ENCODE data around the gene IMPDH1. TPM values are rescaled to one million over a fixed set of nuclear protein-coding genes. Genes with fewer than 3 reads are reported as not detected.

Gene IMPDH1
- polyA plus RNA-seq, 1 donor from 2014 or later, result 49.7 TPM

DNA sequence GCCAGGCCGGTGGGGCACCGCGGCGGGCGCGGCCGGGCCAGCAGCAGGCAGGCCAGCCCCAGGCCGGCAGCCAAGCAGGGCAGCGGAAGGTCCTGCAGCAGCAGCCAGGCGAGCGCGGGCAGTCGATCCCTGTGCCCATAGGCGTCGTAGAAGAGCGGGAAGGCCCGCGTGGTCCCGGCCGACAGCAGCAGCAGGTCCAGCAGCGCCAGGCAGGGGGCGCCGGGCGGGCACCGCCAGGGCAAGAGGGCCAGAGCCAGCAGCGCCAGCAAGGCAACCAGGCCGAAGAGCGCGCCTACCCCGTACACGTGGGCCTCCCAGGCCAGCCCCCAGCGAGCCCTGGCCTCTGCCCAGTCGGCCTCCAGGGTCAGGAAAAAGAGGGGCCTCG is 57.6 kb downstream of the IMPDH1 start:
- Histone ChIP-seq H3K27ac (ENCODE audit: low read length) (no peak overlapping the region), H4K20me1 (ENCODE audit: insufficient read depth) (no peaks in the 10 kb centered on the region), H3F3A (ENCODE audit: insufficient read depth, low read length, poor library complexity, severe bottlenecking) (no peaks in the 10 kb centered on the region), H3K9me2 (ENCODE audit: insufficient read depth, low read length) (no peaks in the 10 kb centered on the region), H3K27me3 (ENCODE audit: insufficient read depth, low read depth, low read length) (peaks cover 46% of the 10 kb centered on the region), H3K36me3 (ENCODE audit: insufficient read depth, low read length) (no peaks in the 10 kb centered on the region), H3K4me2 (ENCODE audit: low read length) (no peak overlapping the region), H2AFZ (ENCODE audit: low read depth, low read length) (no peak overlapping the region), H3K79me2 (replicated peaks; ENCODE audit: insufficient read depth, low read length) (no peaks in the 10 kb centered on the region), H3K9ac (ENCODE audit: low read length) (no peak overlapping the region), H3K9me3 (ENCODE audit: low read length) (no peaks in the 10 kb centered on the region), H3K4me3 (ENCODE audit: low read length) (no peak overlapping the region)
- TF ChIP-seq CTCF (IDR thresholded peaks at IDR 0.05; ENCODE audit: poor library complexity, severe bottlenecking) (peak; percentile 23), EZH2 (IDR thresholded peaks at IDR 0.05; ENCODE audit: borderline replicate concordance, insufficient read depth, low read length, poor library complexity, severe bottlenecking) (peak; percentile 56), EP300 (conservative IDR thresholded peaks at IDR 0.05; ENCODE audit: poor library complexity, severe bottlenecking) (no peak), RAD21 (conservative IDR thresholded peaks at IDR 0.05) (no peak), POLR2AphosphoS5 (IDR thresholded peaks at IDR 0.05) (no peak)

DNA sequence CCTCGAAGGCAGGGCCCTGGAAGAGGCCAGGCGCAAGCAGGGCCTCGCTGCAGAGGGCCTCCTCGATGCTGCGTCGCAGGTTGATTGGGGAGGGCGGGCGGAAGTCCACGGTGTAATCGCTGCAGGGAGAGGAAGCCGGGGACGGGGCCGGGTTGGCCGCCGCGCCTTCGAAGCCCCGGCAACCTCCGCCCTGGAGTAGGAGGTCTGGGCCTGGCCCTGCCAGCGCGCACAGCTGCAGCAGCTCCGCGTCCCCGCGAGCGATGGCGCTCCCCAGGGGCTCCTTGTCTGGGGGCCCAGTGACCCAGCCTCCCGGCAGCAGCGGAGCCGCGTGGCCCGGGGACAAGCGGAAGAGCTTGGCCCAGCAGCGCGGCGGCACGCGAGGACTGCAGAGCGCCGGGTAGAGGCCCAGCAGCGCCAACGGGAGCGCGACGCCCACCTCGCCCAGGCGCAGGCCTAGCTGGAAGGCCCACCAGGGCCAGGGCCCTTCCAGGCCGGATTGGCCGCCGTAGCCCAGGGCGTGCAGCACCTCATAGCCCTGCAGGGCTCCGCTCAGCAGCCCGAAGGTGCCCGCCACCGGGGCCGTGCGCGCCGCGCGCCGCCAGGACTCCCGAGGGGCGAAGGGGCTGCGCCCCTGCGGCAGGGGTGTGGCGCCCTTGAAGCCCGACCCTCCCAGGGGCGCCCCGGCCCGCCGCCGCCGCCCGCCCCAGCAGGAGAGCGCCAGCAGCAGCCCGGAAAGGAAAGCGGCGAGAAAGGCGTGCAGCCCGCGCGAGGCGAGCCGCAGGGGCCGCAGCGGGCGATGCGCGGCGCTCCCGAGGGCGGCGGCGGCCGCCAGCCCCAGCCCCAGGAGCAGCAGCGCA is 58.3 kb downstream of the IMPDH1 start:
- H3K4me2 ChIP-seq (ENCODE audit: low read length), result no peak overlapping the region
- H2AFZ ChIP-seq (ENCODE audit: low read depth, low read length), result no peak overlapping the region
- H3K36me3 ChIP-seq (ENCODE audit: insufficient read depth, low read length), result no peaks in the 10 kb centered on the region
- H3K9me3 ChIP-seq (ENCODE audit: low read length), result no peaks in the 10 kb centered on the region
- no peaks in the 10 kb centered on the region for H3K9me2 ChIP-seq (ENCODE audit: insufficient read depth, low read length)
- no peak overlapping the region for H3K4me3 ChIP-seq (ENCODE audit: low read length)
- H3F3A ChIP-seq (ENCODE audit: insufficient read depth, low read length, poor library complexity, severe bottlenecking), result no peaks in the 10 kb centered on the region
- H4K20me1 ChIP-seq (ENCODE audit: insufficient read depth), result no peaks in the 10 kb centered on the region
- H3K27ac ChIP-seq (ENCODE audit: low read length), result no peak overlapping the region
- TF ChIP-seq EZH2 (IDR thresholded peaks at IDR 0.05; ENCODE audit: borderline replicate concordance, insufficient read depth, low read length, poor library complexity, severe bottlenecking) (no peak), RAD21 (conservative IDR thresholded peaks at IDR 0.05) (no peak), SMC3 (conservative IDR thresholded peaks at IDR 0.05; ENCODE audit: poor library complexity) (no peak), REST (IDR thresholded peaks at IDR 0.05; ENCODE audit: borderline replicate concordance) (no peak), CTCF (IDR thresholded peaks at IDR 0.05; ENCODE audit: poor library complexity, severe bottlenecking) (no peak), TAF1 (IDR thresholded peaks at IDR 0.05; ENCODE audit: low read depth) (no peak), POLR2AphosphoS5 (IDR thresholded peaks at IDR 0.05) (no peak), EP300 (conservative IDR thresholded peaks at IDR 0.05; ENCODE audit: poor library complexity, severe bottlenecking) (no peak), MXI1 (conservative IDR thresholded peaks at IDR 0.05; ENCODE audit: poor library complexity, severe bottlenecking) (no peak)
- no peak overlapping the region for H3K9ac ChIP-seq (ENCODE audit: low read length)
- peaks cover 46% of the 10 kb centered on the region for H3K27me3 ChIP-seq (ENCODE audit: insufficient read depth, low read depth, low read length)
- H3K79me2 ChIP-seq (replicated peaks; ENCODE audit: insufficient read depth, low read length), result no peaks in the 10 kb centered on the region
